H1 (cell line): ENCODE measurements around the gene PTEN. TPM values are rescaled to one million over a fixed set of nuclear protein-coding genes. Genes with fewer than 3 reads are reported as not detected.

ENCODE experiments used
- ATF3 ChIP-seq: IDR thresholded peaks from 2 replicates; pipeline ENCODE4 v1.6.1; 2011; ENCODE audit warnings: low read depth, mild to moderate bottlenecking, low read length; ENCODE audit not compliant: insufficient read depth
- polyA plus RNA-seq, 7 experiments: library from polyadenylated mRNA; depleted of rRNA in 3 of 7; stranded (reverse) in 5 of 7; unstranded in 2 of 7; fragments of >200 nt in 5 of 7; fragments of 200-250 nt in 2 of 7; gene quantifications; 1 replicate in 5 of 7; 2 replicates in 1 of 7; 4 replicates in 1 of 7; pipeline versions ENCODE4 v1.2.1 to v1.2.3, GENCODE V29; 2011 to 2013; ENCODE audit warnings: missing spikeins in 2 of 7, mixed read lengths in 2 of 7
- total RNA-seq: library from RNA; stranded (reverse); fragmentation: NEBNext Ultra II Directional; extraction: Animal tissue kit (Norgen Biotek cat#: 25700); gene quantifications from 2 replicates; pipeline ENCODE4 v1.2.1, GENCODE V29; 2021

Gene PTEN
- total and polyA plus RNA-seq, 2 of the 8 experiments (the other 6 are each of a cell fraction or from before 2014, with no cell fraction given), result 6.3 to 48.7 TPM

DNA sequence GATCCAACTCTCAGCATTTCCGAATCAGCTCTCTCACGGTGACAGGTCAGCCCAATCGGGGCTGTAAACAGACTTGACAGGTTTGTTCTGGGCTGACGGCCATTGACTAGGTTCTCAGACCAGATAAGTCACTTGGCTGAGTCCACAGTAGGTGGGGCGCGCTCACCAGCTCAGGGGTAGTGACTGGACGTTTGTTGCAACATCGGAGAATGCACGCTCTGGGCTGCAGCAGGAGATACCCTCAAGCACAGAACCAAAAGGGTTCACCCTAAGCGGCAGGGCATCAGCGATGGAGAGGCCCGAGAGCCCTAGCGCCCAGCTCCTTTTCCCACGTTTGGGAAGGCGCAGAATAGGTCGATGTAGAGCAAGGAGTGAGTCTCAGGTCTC lies 1.9 kb upstream of the PTEN start (continued):
- TF ChIP-seq ATF3, result no peak
